NCI-H524 treated with DMSO at 0.1 percent for 48 hours (cell line): ENCODE results near the gene TPO.
"Not testable (repeated sequence)": the region's sequence is repeated elsewhere in the genome, so short reads cannot be mapped to it uniquely, and the experiment has no call there.

Experiments used
- DNase-seq: peaks from one replicate; lab custom pipeline; 2025; lab: John Stamatoyannopoulos, UW

TPO gene

GRCh38 chr2:1413156-1413710 lies at the start of gene TPO:
TPO (plus strand) TSS chr2:1413463; CDS start chr2:1414409, 946 bp downstream.
- DNase-seq, result no peak

- DNase-seq, result no peak
Measured at GRCh38 chr2:1366546-1367134, 46.6 kb upstream of the TPO start.

- no peak for DNase-seq
Measured at GRCh38 chr2:1367601-1368000, 45.7 kb upstream of the TPO start.

GRCh38 chr2:1369905-1370304 lies 43.4 kb upstream of the TPO start:
- no peak for DNase-seq

- DNase-seq, result no peak
Measured at GRCh38 chr2:1370461-1370860, 42.8 kb upstream of the TPO start.

GRCh38 chr2:1371082-1371481 lies 42.2 kb upstream of the TPO start:
- no peak for DNase-seq

GRCh38 chr2:1373830-1374229 lies 39.4 kb upstream of the TPO start:
- no peak for DNase-seq

- no peak for DNase-seq
Measured at GRCh38 chr2:1374287-1374686, 39.0 kb upstream of the TPO start.

GRCh38 chr2:1375794-1376193 lies 37.5 kb upstream of the TPO start:
- peak; percentile 48 for DNase-seq

GRCh38 chr2:1377473-1377872 lies 35.8 kb upstream of the TPO start:
- no peak for DNase-seq

GRCh38 chr2:1378456-1379150 lies 34.7 kb upstream of the TPO start:
- DNase-seq, result no peak

GRCh38 chr2:1381644-1382043 lies 31.6 kb upstream of the TPO start:
- DNase-seq, result no peak

- not testable (repeated sequence) for DNase-seq
Measured at GRCh38 chr2:1387954-1388725, 25.1 kb upstream of the TPO start.

- DNase-seq, result not testable (repeated sequence)
Measured at GRCh38 chr2:1390118-1390517, 23.1 kb upstream of the TPO start.

- DNase-seq, result no peak
Measured at GRCh38 chr2:1393321-1393720, 19.9 kb upstream of the TPO start.

GRCh38 chr2:1394709-1395408 lies 18.4 kb upstream of the TPO start:
- DNase-seq, result no peak

GRCh38 chr2:1397350-1397749 lies 15.9 kb upstream of the TPO start:
- DNase-seq, result no peak

- DNase-seq, result no peak
Measured at GRCh38 chr2:1398191-1398590, 15.1 kb upstream of the TPO start.

GRCh38 chr2:1400943-1401735 lies 12.1 kb upstream of the TPO start:
- DNase-seq, result no peak

- no peak for DNase-seq
Measured at GRCh38 chr2:1402064-1402463, 11.2 kb upstream of the TPO start.

GRCh38 chr2:1403565-1403964 lies 9.7 kb upstream of the TPO start:
- DNase-seq, result no peak
